PFSK-1 (cell line): Measurements from ENCODE around the gene GALNS.

Source experiments
- FOXP2 ChIP-seq: optimal IDR thresholded peaks from 2 replicates; pipeline ENCODE3; 2011; ENCODE audit warnings: borderline replicate concordance, control low read depth, inconsistent platforms; ENCODE audit not compliant: insufficient read depth; ENCODE audit errors: extremely low read length, extremely low read depth
- POLR2AphosphoS5 ChIP-seq: IDR thresholded peaks from 2 replicates; pipeline ENCODE4 v1.6.1; 2012; ENCODE audit warnings: low read depth, mild to moderate bottlenecking, control low read depth, low read length, moderate library complexity
- REST ChIP-seq, 2 experiments: IDR thresholded peaks; 2 replicates each; pipeline versions ENCODE4 v1.6.1 to v1.8.0; 2011 to 2012; ENCODE audit warnings: low read depth in 2 of 2, low read length in 2 of 2, control low read depth in 1 of 2, inconsistent platforms in 1 of 2, mild to moderate bottlenecking in 1 of 2, moderate library complexity in 1 of 2; ENCODE audit not compliant: insufficient read depth in 1 of 2
- SIN3A ChIP-seq: IDR thresholded peaks from 2 replicates; pipeline ENCODE4 v1.6.1; 2012; ENCODE audit warnings: mild to moderate bottlenecking, low read length, moderate library complexity, borderline replicate concordance; ENCODE audit not compliant: insufficient read depth
- TAF1 ChIP-seq: IDR thresholded peaks from 2 replicates; pipeline ENCODE4 v1.6.1; 2012; ENCODE audit warnings: low read length, control low read depth, borderline replicate concordance; ENCODE audit not compliant: insufficient read depth

GALNS gene

GRCh38 chr16:88870608-88871348, 14.0 kb upstream of the GALNS start:
- no peak for TF ChIP-seq FOXP2
- no peak for TF ChIP-seq TAF1
- TF ChIP-seq REST (IDR thresholded peaks at IDR 0.05; ENCODE audit: insufficient read depth in 1 of 2, low read depth in 2 of 2, low read length in 2 of 2), result no peak
- no peak for TF ChIP-seq SIN3A
- TF ChIP-seq POLR2AphosphoS5, result no peak

- no peak for TF ChIP-seq TAF1
- TF ChIP-seq FOXP2, result no peak
- TF ChIP-seq POLR2AphosphoS5, result no peak
- TF ChIP-seq SIN3A, result no peak
- no peak for TF ChIP-seq REST (IDR thresholded peaks at IDR 0.05; ENCODE audit: insufficient read depth in 1 of 2, low read depth in 2 of 2, low read length in 2 of 2)
These were observed 12.9 kb upstream of the GALNS start for GRCh38 chr16:88869673-88869980.

GRCh38 chr16:88868974-88869672, 12.4 kb upstream of the GALNS start:
- no peak for TF ChIP-seq POLR2AphosphoS5

GRCh38 chr16:88867581-88868246, 11.0 kb upstream of the GALNS start:
- TF ChIP-seq TAF1, result no peak
- TF ChIP-seq POLR2AphosphoS5, result no peak
- no peak for TF ChIP-seq REST (IDR thresholded peaks at IDR 0.05; ENCODE audit: insufficient read depth in 1 of 2, low read depth in 2 of 2, low read length in 2 of 2)
- TF ChIP-seq SIN3A, result no peak
- TF ChIP-seq FOXP2, result no peak

- TF ChIP-seq TAF1 (no peak), SIN3A (no peak), FOXP2 (no peak), REST (IDR thresholded peaks at IDR 0.05; ENCODE audit: insufficient read depth in 1 of 2, low read depth in 2 of 2, low read length in 2 of 2) (no peak), POLR2AphosphoS5 (no peak)
These were observed 9.6 kb upstream of the GALNS start, which contains the start of gene PABPN1L for GRCh38 chr16:88866151-88866920. PABPN1L (minus strand) TSS chr16:88866660; CDS start chr16:88866606, 54 bp downstream.
